Stimulated activated CD8-positive, alpha-beta memory T cell treated with anti-CD3 and anti-CD28 coated beads, Interleukin-4, amount 100 ng/mL, for 48 hours (primary cell): ENCODE data around the gene FBXL17.

Source experiments
- DNase-seq: peaks from one replicate; pipeline ENCODE4 v3.0.0-alpha.2; 2020

The FBXL17 gene

DNA sequence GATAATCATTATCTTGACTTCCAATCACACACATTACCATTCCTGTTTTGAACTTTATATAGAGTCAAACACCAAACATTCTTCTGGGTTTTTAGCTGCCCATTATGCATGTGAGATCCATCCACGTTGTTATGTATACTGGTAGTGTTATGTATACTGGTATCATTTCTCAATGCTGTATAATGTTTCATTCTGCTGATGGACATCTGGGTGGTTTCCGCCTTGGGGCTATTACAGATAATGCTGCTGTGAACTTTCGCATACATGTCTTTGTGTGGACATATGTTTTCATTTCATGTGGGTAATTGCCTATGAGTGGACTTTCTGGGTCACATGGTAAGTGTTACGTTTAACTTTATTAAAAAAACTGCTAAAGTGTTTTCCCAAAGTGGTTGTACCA lies 493.4 kb downstream of the FBXL17 start:
- DNase-seq: no peak

- DNase-seq: no peak
Observed at GRCh38 chr5:107887166-107887943, 494.5 kb downstream of the FBXL17 start.

DNA sequence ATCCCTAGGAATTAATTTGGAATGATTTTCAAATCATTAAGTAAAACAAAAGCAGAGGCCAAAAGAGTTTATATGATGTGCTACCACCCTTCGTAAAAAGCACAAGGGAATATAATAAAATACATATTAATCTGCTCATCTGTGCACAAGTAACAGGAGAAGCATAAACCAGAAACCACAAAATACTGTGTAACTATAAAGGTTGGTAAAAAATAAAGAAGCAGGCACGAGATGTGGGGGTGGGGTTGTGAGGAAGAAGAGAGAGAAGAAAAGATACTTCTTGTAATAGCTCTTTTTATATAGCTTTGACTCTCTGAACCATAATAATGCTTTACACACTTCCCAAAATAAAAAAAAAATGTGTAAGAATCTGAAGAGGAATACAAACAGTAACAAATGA lies 496.3 kb downstream of the FBXL17 start:
- DNase-seq: no peak

DNA sequence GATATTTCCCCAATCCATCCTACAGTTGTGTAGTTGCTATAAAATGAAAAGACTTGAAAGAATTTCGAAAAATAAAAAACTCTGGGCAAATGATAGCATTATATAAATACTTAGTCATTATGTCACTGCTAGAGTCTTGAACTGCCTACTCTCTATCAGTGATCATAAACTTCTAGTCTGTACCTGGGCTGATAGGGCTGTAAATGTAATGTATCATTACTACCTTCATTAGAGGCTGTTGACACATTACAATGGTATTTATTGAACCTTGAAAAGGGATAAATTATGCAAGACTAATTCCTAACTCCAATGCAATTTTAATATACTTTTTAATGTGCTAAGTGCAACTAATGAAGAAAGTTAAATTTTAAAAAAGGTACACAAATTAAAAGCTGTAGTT lies 497.0 kb downstream of the FBXL17 start:
- DNase-seq: no peak

DNA sequence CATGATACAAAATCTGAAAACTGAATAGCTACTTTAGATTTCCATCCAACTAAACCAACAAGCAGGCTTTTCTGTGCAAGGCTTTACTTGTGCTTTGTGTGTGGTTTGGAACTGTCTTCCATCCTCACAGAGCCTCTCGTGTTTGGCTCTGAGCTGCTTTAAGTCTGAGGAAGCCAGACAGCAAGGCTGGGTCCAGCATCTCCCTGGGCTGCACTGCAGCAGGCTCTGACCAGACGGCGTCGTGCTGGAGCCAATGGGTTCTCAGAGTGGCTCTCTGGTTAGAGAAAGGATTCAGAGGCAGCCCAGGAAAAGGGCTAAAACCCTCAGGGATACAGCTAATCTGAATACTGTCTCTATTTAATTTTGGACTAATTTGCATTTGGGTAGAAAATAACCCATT lies 503.2 kb downstream of the FBXL17 start:
- no peak for DNase-seq

DNA sequence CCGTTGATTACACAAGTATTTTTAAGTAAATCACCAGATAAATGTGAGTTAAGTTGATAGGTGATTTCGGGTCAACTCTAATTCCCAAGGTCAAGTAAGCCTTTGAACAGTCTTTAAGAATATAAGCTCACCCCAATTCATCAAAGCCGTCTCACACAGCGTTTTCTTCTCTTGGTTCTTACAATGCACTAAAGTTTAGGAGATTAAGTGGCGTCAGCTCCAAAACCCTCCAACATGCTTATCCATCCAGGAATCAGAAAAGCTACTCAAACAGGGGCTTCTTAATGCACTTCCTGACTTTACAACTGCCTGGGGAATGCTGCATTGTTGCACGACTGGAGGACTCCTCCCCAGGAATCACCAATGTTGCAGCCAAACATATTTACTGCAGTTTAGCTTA lies 505.0 kb downstream of the FBXL17 start:
- DNase-seq: no peak

GRCh38 chr5:107876261-107876660 lies 505.6 kb downstream of the FBXL17 start:
- DNase-seq: no peak

DNA sequence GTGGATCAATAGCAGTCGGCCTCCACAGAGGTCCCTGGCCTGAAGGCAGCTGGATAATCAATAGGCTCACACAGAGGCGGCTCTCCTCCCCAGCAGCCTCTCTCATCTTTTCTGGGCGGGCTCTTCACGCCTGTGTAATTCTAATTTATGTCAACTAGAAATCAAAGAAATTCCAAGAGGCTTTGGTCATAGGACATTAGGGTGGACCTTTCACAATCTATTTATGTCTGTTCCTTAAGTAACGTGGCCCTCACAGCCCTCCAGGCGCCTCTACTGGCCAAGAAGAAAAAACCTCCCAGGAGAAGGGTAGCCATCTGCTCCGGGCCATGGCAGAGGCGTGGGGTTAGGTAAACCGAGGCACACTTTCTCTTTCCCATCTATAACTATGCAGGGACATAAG lies 506.1 kb downstream of the FBXL17 start:
- no peak for DNase-seq

- DNase-seq: no peak
Observed at GRCh38 chr5:107874795-107875194, 507.1 kb downstream of the FBXL17 start.

DNA sequence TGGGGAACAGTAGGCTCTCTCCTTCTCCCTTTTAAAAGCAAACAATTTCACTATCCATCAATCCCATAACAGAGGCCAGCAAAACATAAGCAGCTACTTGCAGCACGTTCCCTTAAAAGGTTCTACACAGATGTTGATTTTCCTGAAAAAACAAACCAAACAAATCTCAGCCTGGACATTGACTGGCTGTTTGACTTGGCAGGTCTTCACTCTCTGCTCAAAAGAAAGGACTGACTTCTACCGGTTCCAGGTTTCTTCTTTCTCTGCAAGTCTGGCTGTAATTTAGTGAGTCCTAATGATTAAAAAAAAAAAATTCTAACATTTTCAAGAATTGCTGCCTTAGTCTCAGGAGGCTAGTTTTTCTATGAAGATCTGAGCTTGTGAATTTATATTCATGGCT lies 508.0 kb downstream of the FBXL17 start:
- DNase-seq: no peak

- DNase-seq: no peak
Observed at GRCh38 chr5:107871023-107871422, 510.9 kb downstream of the FBXL17 start.

DNA sequence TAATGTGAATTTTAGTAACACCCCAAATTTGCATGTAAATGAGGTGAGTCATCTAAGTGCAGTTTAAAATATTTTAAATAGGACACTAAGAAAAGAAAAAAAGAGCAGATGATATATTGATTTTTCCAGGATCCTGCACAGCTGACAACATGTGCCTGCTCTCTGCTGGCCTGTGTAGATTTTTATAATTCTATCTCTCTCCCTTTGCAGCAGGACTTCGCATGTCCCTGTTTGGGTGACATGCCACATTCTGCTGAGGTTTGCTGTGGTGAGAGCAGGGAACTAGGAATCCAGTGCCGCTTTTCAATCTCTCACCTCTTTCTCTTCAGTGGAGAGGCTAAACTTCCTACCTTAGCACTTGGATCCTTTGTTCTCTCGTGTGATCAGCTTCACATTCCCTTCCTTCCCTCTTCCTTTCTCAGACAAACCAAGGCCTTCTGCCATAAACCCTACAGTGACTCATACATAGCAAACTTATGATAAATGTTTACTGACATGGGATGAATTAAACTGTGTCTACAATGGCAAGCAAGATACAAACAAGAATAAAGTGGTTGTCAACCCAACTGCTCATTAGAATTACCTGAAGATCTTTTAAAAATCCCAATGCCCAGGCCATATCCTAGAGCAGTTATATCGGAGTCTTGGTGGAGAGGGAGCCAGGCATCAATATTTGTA lies 512.3 kb downstream of the FBXL17 start:
- no peak for DNase-seq

GRCh38 chr5:107868650-107869409 lies 513.1 kb downstream of the FBXL17 start:
- DNase-seq: no peak

GRCh38 chr5:107867266-107867665 lies 514.6 kb downstream of the FBXL17 start:
- DNase-seq: no peak

- no peak for DNase-seq
Observed at GRCh38 chr5:107864793-107865192, 517.1 kb downstream of the FBXL17 start.

DNA sequence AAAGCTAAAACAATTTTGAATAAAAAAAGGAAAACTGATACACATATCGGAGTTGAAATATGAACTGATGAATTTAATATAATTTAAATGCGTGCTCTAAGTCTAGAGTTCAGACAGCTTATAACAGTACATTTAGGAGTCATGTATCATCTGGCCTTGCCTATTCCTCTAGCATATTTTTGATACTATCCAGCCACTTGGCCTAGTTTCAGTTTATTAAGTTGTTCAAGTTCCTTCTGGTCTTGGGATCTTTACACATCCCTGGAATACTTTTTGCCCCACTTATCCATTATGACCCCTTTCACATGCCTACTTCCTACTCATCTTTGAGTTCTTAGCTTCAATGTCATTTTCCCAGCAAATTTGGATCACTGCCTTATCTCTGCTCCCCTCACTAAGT lies 518.8 kb downstream of the FBXL17 start:
- no peak for DNase-seq

DNA sequence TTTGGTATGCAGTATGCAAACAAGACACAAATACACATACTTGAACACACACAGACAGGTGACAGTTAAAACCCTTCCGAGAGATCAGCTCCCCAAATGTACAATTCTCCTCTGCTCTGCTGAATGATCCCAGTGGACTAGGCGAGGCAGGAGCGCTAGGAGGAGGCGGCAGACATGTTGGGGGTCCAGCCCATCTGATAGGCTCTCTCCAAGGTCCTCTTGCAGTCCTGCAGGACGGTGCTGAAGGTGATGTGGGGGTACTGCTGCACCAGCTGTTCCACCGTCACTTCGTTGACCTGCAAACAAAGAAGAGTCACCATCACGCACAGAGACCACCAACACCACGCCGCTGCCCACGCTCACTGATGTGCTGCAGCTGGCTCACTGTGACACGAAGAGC lies 520.3 kb downstream of the FBXL17 start:
- no peak for DNase-seq

DNA sequence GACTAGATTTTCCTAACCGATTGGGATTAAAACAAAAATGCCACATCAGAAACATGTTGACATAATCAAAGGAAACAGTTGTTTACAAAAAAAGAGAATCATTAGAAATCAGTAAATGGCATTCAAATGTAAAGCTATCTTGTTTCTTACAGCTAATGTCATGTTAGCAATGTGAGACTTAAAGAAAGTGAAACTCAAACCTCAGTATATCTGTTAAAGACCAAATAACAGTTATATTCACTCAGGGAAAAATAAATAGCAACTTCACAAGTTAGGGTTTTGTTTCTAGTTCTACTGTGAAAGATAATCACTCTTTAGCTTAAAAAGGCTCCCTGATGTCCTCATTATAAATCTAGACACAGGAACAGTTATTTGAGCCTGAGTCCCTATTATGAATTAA lies 521.9 kb downstream of the FBXL17 start:
- DNase-seq: no peak

DNA sequence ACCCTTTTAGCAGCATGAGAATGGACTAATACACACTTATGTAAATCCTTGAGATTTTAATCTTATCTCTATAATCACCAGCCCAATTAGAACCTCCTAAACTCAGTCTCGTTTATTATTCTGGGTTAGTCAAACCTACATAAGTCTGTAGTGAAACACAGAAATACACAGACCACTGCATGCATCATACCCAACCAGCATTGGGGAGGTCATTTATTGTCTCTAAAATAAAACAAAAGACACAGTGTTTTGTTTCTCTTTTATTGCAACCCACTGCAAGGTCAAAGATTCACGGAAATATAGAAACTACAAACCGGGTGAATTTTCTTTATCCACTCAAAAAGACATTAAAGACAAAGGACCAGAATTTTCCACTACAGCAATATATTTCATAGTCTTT lies 523.1 kb downstream of the FBXL17 start:
- no peak for DNase-seq

- DNase-seq: no peak
Observed at GRCh38 chr5:107858324-107858723, 523.6 kb downstream of the FBXL17 start.

GRCh38 chr5:107857785-107858184 lies 524.1 kb downstream of the FBXL17 start:
- DNase-seq: no peak

DNA sequence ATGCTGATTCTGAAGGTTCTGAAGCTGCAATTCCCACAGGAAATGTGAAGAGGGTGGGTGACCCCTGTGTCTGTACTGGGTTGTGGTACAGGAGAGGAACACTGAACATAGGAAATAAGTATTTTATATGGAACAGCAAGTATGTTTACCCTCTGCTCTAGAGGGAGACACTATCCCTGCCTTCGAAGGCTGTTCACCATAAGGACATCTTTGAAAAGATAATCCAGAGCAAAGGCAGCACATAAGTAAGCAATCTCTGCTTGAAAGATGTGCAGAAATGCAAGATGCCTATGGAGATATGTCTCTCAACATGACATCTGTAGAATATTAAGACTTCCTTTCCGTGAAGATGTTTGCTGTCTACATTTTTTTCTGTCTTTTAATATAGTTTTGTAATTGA lies 526.7 kb downstream of the FBXL17 start:
- DNase-seq: no peak

DNA sequence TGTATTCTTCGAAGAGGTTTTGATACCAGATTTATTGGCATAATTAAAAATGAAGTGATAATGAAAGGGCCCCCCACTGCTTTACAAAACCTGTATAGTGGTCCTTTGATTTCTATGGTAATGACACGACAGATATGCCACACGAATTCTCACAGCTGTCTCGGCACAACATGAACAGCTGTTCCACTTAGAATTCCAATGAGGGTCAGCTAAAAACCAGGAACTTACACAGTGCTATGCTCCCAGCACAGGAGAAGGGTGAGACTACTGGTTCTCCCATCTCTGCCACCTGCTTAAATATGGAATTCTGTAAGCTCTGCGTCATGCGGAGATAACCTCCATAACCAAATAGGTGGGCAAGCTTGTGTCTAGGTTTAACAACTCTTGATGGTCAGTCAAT lies 528.2 kb downstream of the FBXL17 start:
- DNase-seq: no peak

- no peak for DNase-seq
Observed at GRCh38 chr5:107853031-107853430, 528.9 kb downstream of the FBXL17 start.
